IMR-90 (cell line): ENCODE measurements around the gene FMN1. TPM values are rescaled to one million over a fixed set of nuclear protein-coding genes. Genes with fewer than 3 reads are reported as not detected.

Experiments
- ATAC-seq: fragments of 200-7000 bp; cut with Tn5 transposase; 2 replicates; pipeline ENCODE4 v1.9.1; 2020; ENCODE audit warnings: low read depth, mild to moderate bottlenecking, moderate library complexity
- BruUV-seq: library from RNA; stranded (reverse); fragments of 400-500 nt; replicated peaks from 2 replicates; lab custom pipeline; 2021; lab: Mats Ljungman, UMichigan
- CTCF ChIA-PET: fragments of 300-600 bp; formaldehyde crosslinking; extraction: SDS; loops from one replicate; lab custom pipeline; 2021; ENCODE audit warnings: antibody characterized with exemption; lab: Yijun Ruan, JAX
- POLR2A ChIA-PET: fragments of 300-600 bp; sonication (Branson Sonifier 250); formaldehyde crosslinking; loops from one replicate; lab custom pipeline; 2022; ENCODE audit warnings: antibody characterized with exemption; ENCODE audit not compliant: unreplicated experiment; lab: Charles Lee
- DNase-seq: peaks from one replicate; pipeline ENCODE4 v3.0.0; 2013
- H2AFZ ChIP-seq: replicated peaks from 2 replicates; pipeline ENCODE3; 2013; ENCODE audit warnings: low read length, mild to moderate bottlenecking; ENCODE audit not compliant: poor library complexity
- H2AK5ac ChIP-seq: 2 replicates; pipeline ENCODE4 v1.6.1; 2013; ENCODE audit warnings: low read depth, low read length, inconsistent platforms
- H2AK9ac ChIP-seq: replicated peaks from 2 replicates; pipeline ENCODE3; 2013; ENCODE audit warnings: mild to moderate bottlenecking, low read depth, low read length, moderate library complexity; ENCODE audit not compliant: poor library complexity
- H2BK120ac ChIP-seq: 2 replicates; pipeline ENCODE4 v1.6.1; 2013; ENCODE audit warnings: low read depth, low read length, inconsistent platforms
- H2BK15ac ChIP-seq: 3 replicates; pipeline ENCODE4 v1.6.1; 2013; ENCODE audit warnings: low read depth, low read length, inconsistent platforms
- H2BK20ac ChIP-seq: 2 replicates; pipeline ENCODE4 v1.6.1; 2013; ENCODE audit warnings: low read depth, mild to moderate bottlenecking, inconsistent platforms, low read length, moderate library complexity
- H2BK5ac ChIP-seq: 2 replicates; pipeline ENCODE4 v1.6.1; 2013; ENCODE audit warnings: mild to moderate bottlenecking, low read depth, low read length, inconsistent platforms; ENCODE audit not compliant: poor library complexity, severe bottlenecking
- H3K14ac ChIP-seq: replicated peaks from 2 replicates; pipeline ENCODE4 v1.6.1; 2013; ENCODE audit warnings: low read depth, low read length, inconsistent platforms
- H3K18ac ChIP-seq: 2 replicates; pipeline ENCODE4 v1.6.1; 2013; ENCODE audit warnings: low read depth, low read length, control low read depth
- H3K23ac ChIP-seq: 2 replicates; pipeline ENCODE4 v1.6.1; 2013; ENCODE audit warnings: low read depth, low read length, inconsistent platforms
- H3K27ac ChIP-seq: 2 replicates; pipeline ENCODE4 v1.5.1; 2013; ENCODE audit warnings: mild to moderate bottlenecking, control low read depth, low read length; ENCODE audit not compliant: insufficient read depth
- H3K27me3 ChIP-seq: 2 replicates; pipeline ENCODE4 v1.6.1; 2013; ENCODE audit warnings: low read length; ENCODE audit not compliant: control insufficient read depth, insufficient read depth
- H3K36me3 ChIP-seq: 2 replicates; pipeline ENCODE4 v1.6.1; 2013; ENCODE audit warnings: low read length, mixed read lengths; ENCODE audit not compliant: control insufficient read depth, insufficient read depth
- H3K4ac ChIP-seq: 2 replicates; pipeline ENCODE4 v1.6.1; 2013; ENCODE audit warnings: low read depth, low read length, inconsistent platforms
- H3K4me1 ChIP-seq: 2 replicates; pipeline ENCODE4 v1.6.1; 2013; ENCODE audit warnings: low read length, mixed read lengths; ENCODE audit not compliant: control insufficient read depth, insufficient read depth
- H3K4me2 ChIP-seq: 2 replicates; pipeline ENCODE4 v1.6.1; 2013; ENCODE audit warnings: low read depth, mild to moderate bottlenecking, control low read depth, low read length, moderate library complexity
- H3K4me3 ChIP-seq: 2 replicates; pipeline ENCODE4 v1.5.1; 2013; ENCODE audit warnings: low read depth, mild to moderate bottlenecking, control low read depth, low read length, moderate library complexity; ENCODE audit not compliant: insufficient read depth
- H3K56ac ChIP-seq: 2 replicates; pipeline ENCODE4 v1.6.1; 2013; ENCODE audit warnings: low read length, inconsistent platforms; ENCODE audit not compliant: insufficient read depth; ENCODE audit errors: extremely low read depth
- H3K79me1 ChIP-seq, 2 experiments: 2 replicates each; pipeline ENCODE4 v1.6.1; 2013; ENCODE audit warnings: low read length in 2 of 2, inconsistent platforms in 1 of 2, low read depth in 1 of 2
- H3K9ac ChIP-seq: 2 replicates; pipeline ENCODE4 v1.6.1; 2013; ENCODE audit warnings: low read depth, low read length, control low read depth
- H3K9me1 ChIP-seq: 2 replicates; pipeline ENCODE4 v1.6.1; 2013; ENCODE audit warnings: low read length, inconsistent platforms; ENCODE audit not compliant: insufficient read depth
- H3K9me3 ChIP-seq: 2 replicates; pipeline ENCODE4 v1.6.1; 2013; ENCODE audit warnings: low read length; ENCODE audit not compliant: control insufficient read depth, insufficient read depth
- H4K20me1 ChIP-seq: 2 replicates; pipeline ENCODE4 v1.6.1; 2013; ENCODE audit warnings: low read length, inconsistent platforms; ENCODE audit not compliant: insufficient read depth
- H4K5ac ChIP-seq: 2 replicates; pipeline ENCODE4 v1.6.1; 2013; ENCODE audit warnings: mild to moderate bottlenecking, low read depth, low read length, control low read depth
- H4K8ac ChIP-seq, 2 experiments: 2 replicates each; pipeline ENCODE4 v1.6.1; 2013; ENCODE audit warnings: low read depth in 2 of 2, low read length in 2 of 2, control low read depth in 1 of 2, inconsistent platforms in 1 of 2
- H4K91ac ChIP-seq: 2 replicates; pipeline ENCODE4 v1.6.1; 2013; ENCODE audit warnings: low read depth, low read length, inconsistent platforms; ENCODE audit not compliant: insufficient read depth
- BHLHE40 ChIP-seq: fragments of 150-350 bp; IDR thresholded peaks from 2 replicates; pipeline ENCODE4 v1.6.1; 2016; ENCODE audit warnings: mild to moderate bottlenecking, low read depth, low read length
- CEBPB ChIP-seq: IDR thresholded peaks from 2 replicates; pipeline ENCODE4 v1.6.1; 2012; ENCODE audit warnings: low read depth, low read length, improper control_type of control experiment
- CHD1 ChIP-seq: IDR thresholded peaks from 2 replicates; pipeline ENCODE4 v1.6.1; 2012; ENCODE audit warnings: low read depth, low read length, improper control_type of control experiment
- FOS ChIP-seq: fragments of 150-350 bp; IDR thresholded peaks from 2 replicates; pipeline ENCODE4 v1.6.1; 2016; ENCODE audit warnings: low read depth, low read length
- MAFK ChIP-seq: IDR thresholded peaks from 2 replicates; pipeline ENCODE4 v1.6.1; 2012; ENCODE audit warnings: low read depth, low read length, improper control_type of control experiment
- MAZ ChIP-seq: IDR thresholded peaks from 2 replicates; pipeline ENCODE4 v1.6.1; 2012; ENCODE audit warnings: low read depth, mild to moderate bottlenecking, low read length, improper control_type of control experiment, moderate library complexity, borderline replicate concordance
- NFE2L2 ChIP-seq: fragments of 150-350 bp; IDR thresholded peaks from 2 replicates; pipeline ENCODE4 v1.6.1; 2016; ENCODE audit warnings: low read depth, mild to moderate bottlenecking, low read length
- RCOR1 ChIP-seq: IDR thresholded peaks from 2 replicates; pipeline ENCODE4 v1.6.1; 2012; ENCODE audit warnings: mild to moderate bottlenecking, low read length, improper control_type of control experiment; ENCODE audit not compliant: insufficient replicate concordance
- RFX5 ChIP-seq: IDR thresholded peaks from 2 replicates; pipeline ENCODE4 v1.8.0; 2012; ENCODE audit warnings: low read depth, mild to moderate bottlenecking, low read length, moderate library complexity
- SMC3 ChIP-seq: fragments of 150-350 bp; IDR thresholded peaks from 2 replicates; pipeline ENCODE4 v1.6.1; 2016; ENCODE audit warnings: low read depth, mild to moderate bottlenecking, antibody characterized with exemption, low read length, moderate library complexity
- WGBS, 2 experiments: methylation state at CpG; one replicate each; pipeline versions ENCODE4 v1.1.5 to v1.1.7; 2013; ENCODE audit warnings: missing lambda C conversion rate in 2 of 2; ENCODE audit not compliant: insufficient read length in 1 of 2; ENCODE audit errors: extremely low coverage in 2 of 2; 5-methylcytosine and 5-hydroxymethylcytosine counted together
- dilution Hi-C: fragments of 300-500 bp; cut with HindIII; formaldehyde crosslinking; loops from one replicate; pipeline ENCODE4 v1.14.3; 2018; ENCODE audit warnings: low sequenced_read_pairs; ENCODE audit not compliant: unreplicated experiment
- in situ Hi-C: fragments of 300-500 bp; cut with MboI; formaldehyde crosslinking; loops from 3 replicates; pipeline ENCODE4 v1.14.3; 2019; ENCODE audit warnings: low sequenced_read_pairs, inconsistent platforms, mixed read lengths
- intact Hi-C: fragments of 100-400 bp; cut with micrococcal nuclease; formaldehyde crosslinking; loops from 2 replicates; pipeline ENCODE4 v1.10.0; 2022
- polyA plus RNA-seq, 3 experiments: library from polyadenylated mRNA; depleted of rRNA; stranded (reverse); fragments of >200 nt; gene quantifications; 2 replicates each; pipeline ENCODE4 v1.2.3, GENCODE V29; 2012; ENCODE audit warnings: low replicate concordance in 1 of 3
- total RNA-seq: library from RNA; depleted of rRNA; stranded (reverse); fragments of >200 nt; gene quantifications from 2 replicates; pipeline ENCODE4 v1.2.3, GENCODE V29; 2012
- TF ChIP-seq, protein P1 (sequence below): fragments of 150-350 bp; IDR thresholded peaks from 2 replicates; pipeline ENCODE4 v1.6.1; 2017; ENCODE audit warnings: mild to moderate bottlenecking, antibody characterized with exemption, low read length, low read depth
- TF ChIP-seq, protein P2 (sequence below): conservative IDR thresholded peaks from 2 replicates; pipeline ENCODE4 v1.5.1; 2012; ENCODE audit warnings: mild to moderate bottlenecking, low read depth, low read length, improper control_type of control experiment
- TF ChIP-seq, protein P3 (sequence below): fragments of 150-350 bp; IDR thresholded peaks from 2 replicates; pipeline ENCODE4 v1.6.1; 2016; ENCODE audit warnings: low read depth, mild to moderate bottlenecking, low read length, moderate library complexity, borderline replicate concordance

Gene FMN1
- total and polyA plus RNA-seq, 2 of the 4 experiments (the other 2 are of a cell fraction): 7.3 to 17.6 TPM

DNA sequence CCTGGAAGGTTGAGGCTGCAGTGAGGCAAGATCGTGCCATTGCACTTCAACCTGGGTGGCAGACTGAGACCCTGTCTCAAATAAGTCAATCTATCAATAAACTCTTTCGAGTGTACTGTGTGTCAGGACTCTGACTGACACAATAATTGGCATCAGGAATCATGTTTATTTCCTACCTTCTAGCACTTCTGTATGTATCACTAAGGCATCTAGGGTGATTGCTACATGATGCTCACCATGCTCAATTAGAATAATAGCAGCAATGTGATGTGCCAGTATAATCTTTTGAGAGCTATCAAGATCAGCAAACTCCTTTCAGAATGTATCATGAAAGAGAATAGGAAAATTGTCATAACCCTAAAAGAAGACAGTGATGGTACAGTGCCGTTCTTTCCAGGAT lies 95.3 kb downstream of the FMN1 start:
- in situ Hi-C loops (no loop called here), dilution Hi-C loops (no loop called here), intact Hi-C loops (no loop called here)
- ChIA-PET CTCF (interaction anchor here (0.6 kb wide), 1 partner anchor 14 kb away, joined by 3 read pairs; no protein-coding TSS in a partner anchor), POLR2A (no interaction called here)
- DNase-seq (no peak), ATAC-seq (no peak)
- no peak overlapping the region for H3K9ac ChIP-seq
- H3K56ac ChIP-seq: no peak overlapping the region
- peak overlapping the region; percentile 98 for H3K4ac ChIP-seq
- no peaks in the 10 kb centered on the region for H3K9me3 ChIP-seq
- H4K5ac ChIP-seq: peak overlapping the region; percentile 92; the same call in 1 of the 2 replicates
- no peak overlapping the region for H3K4me2 ChIP-seq
- peak overlapping the region; percentile 88 to 99 for H4K8ac ChIP-seq
- TF ChIP-seq CHD1 (no peak), MAZ (no peak), NFE2L2 (no peak), RCOR1 (no peak), MAFK (no peak), RFX5 (no peak), SMC3 (no peak), FOS (no peak), CEBPB (no peak), BHLHE40 (no peak)
- TF ChIP-seq, protein P1, sequence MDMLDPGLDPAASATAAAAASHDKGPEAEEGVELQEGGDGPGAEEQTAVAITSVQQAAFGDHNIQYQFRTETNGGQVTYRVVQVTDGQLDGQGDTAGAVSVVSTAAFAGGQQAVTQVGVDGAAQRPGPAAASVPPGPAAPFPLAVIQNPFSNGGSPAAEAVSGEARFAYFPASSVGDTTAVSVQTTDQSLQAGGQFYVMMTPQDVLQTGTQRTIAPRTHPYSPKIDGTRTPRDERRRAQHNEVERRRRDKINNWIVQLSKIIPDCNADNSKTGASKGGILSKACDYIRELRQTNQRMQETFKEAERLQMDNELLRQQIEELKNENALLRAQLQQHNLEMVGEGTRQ: no peak
- TF ChIP-seq, protein P2, sequence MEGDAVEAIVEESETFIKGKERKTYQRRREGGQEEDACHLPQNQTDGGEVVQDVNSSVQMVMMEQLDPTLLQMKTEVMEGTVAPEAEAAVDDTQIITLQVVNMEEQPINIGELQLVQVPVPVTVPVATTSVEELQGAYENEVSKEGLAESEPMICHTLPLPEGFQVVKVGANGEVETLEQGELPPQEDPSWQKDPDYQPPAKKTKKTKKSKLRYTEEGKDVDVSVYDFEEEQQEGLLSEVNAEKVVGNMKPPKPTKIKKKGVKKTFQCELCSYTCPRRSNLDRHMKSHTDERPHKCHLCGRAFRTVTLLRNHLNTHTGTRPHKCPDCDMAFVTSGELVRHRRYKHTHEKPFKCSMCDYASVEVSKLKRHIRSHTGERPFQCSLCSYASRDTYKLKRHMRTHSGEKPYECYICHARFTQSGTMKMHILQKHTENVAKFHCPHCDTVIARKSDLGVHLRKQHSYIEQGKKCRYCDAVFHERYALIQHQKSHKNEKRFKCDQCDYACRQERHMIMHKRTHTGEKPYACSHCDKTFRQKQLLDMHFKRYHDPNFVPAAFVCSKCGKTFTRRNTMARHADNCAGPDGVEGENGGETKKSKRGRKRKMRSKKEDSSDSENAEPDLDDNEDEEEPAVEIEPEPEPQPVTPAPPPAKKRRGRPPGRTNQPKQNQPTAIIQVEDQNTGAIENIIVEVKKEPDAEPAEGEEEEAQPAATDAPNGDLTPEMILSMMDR: no peak
- TF ChIP-seq, protein P3, sequence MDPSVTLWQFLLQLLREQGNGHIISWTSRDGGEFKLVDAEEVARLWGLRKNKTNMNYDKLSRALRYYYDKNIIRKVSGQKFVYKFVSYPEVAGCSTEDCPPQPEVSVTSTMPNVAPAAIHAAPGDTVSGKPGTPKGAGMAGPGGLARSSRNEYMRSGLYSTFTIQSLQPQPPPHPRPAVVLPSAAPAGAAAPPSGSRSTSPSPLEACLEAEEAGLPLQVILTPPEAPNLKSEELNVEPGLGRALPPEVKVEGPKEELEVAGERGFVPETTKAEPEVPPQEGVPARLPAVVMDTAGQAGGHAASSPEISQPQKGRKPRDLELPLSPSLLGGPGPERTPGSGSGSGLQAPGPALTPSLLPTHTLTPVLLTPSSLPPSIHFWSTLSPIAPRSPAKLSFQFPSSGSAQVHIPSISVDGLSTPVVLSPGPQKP: no peak
- H2BK5ac ChIP-seq: peak overlapping the region; percentile 99
- H4K20me1 ChIP-seq: no peaks in the 10 kb centered on the region
- H3K14ac ChIP-seq: peak overlapping the region; percentile 93
- H2BK120ac ChIP-seq: peak overlapping the region; percentile 100
- no peak overlapping the region for H3K4me3 ChIP-seq
- H3K23ac ChIP-seq: peak overlapping the region; percentile 98; the same call in 1 of the 2 replicates
- H2BK20ac ChIP-seq: peak overlapping the region; percentile 100
- no peaks in the 10 kb centered on the region for H3K36me3 ChIP-seq
- no peaks in the 10 kb centered on the region for H3K27me3 ChIP-seq
- no peak overlapping the region for H2AK9ac ChIP-seq
- no peak overlapping the region for H2AFZ ChIP-seq
- H2AK5ac ChIP-seq: peak overlapping the region; percentile 97
- peaks cover 16% of the 10 kb centered on the region for H3K4me1 ChIP-seq
- peak overlapping the region; percentile 99 for H4K91ac ChIP-seq
- no TSS peak for BruUV-seq
- peaks cover 14 to 45% of the 10 kb centered on the region in 2 experiments; a peak in 3 of 4 replicates for H3K79me1 ChIP-seq
- H3K27ac ChIP-seq: peak overlapping the region; percentile 79
- peak overlapping the region; percentile 93; the same call in 1 of the 2 replicates for H3K18ac ChIP-seq
- H3K9me1 ChIP-seq: peaks cover 10% of the 10 kb centered on the region
- WGBS, 2 experiments: 100% methylated on average over 1 of the region's 3 CpGs; no CpG with 5 or more reads in 1 of the 2 experiments
- peak overlapping the region; percentile 98; the same call in 2 of the 3 replicates for H2BK15ac ChIP-seq
